ENCODE measurements around the gene TMEM132C. TPM values are rescaled to one million over a fixed set of nuclear protein-coding genes. Genes with fewer than 3 reads are reported as not detected.
"Not testable (repeated sequence)": the region's sequence is repeated elsewhere in the genome, so short reads cannot be mapped to it uniquely, and the experiment has no call there.

The TMEM132C gene
- total RNA-seq, 1 donor from 2014 or later, result 0.10 TPM

- no peak for DNase-seq (ENCODE audit: low spot score)
- no peak for ATAC-seq
Measured at GRCh38 chr12:128463881-128464280, 196.9 kb downstream of the TMEM132C start.

- ATAC-seq (no peak), DNase-seq (ENCODE audit: low spot score) (no peak)
Measured at GRCh38 chr12:128467882-128468281, 200.9 kb downstream of the TMEM132C start.

GRCh38 chr12:128468926-128469325 is 202.0 kb downstream of the TMEM132C start:
- DNase-seq (ENCODE audit: low spot score), result no peak
- no peak for ATAC-seq

- no peak for ATAC-seq
- DNase-seq (ENCODE audit: low spot score), result no peak
Measured at GRCh38 chr12:128471491-128471890, 204.5 kb downstream of the TMEM132C start.

- no peak for ATAC-seq
- DNase-seq (ENCODE audit: low spot score), result no peak
Measured at GRCh38 chr12:128474916-128475315, 207.9 kb downstream of the TMEM132C start.

- no peak for DNase-seq (ENCODE audit: low spot score)
- no peak for ATAC-seq
Measured at GRCh38 chr12:128476266-128476665, 209.3 kb downstream of the TMEM132C start.

- no peak for ATAC-seq
- DNase-seq (ENCODE audit: low spot score), result peak; percentile 0
Measured at GRCh38 chr12:128483526-128484255, 216.7 kb downstream of the TMEM132C start.

GRCh38 chr12:128497376-128497775 is 230.4 kb downstream of the TMEM132C start:
- DNase-seq (ENCODE audit: low spot score); ATAC-seq: not testable (repeated sequence)

GRCh38 chr12:128507470-128507869 is 240.5 kb downstream of the TMEM132C start:
- ATAC-seq (no peak), DNase-seq (ENCODE audit: low spot score) (no peak)

GRCh38 chr12:128509170-128509569 is 242.2 kb downstream of the TMEM132C start:
- no peak for ATAC-seq

GRCh38 chr12:128510511-128510910 is 243.5 kb downstream of the TMEM132C start:
- DNase-seq (ENCODE audit: low spot score) (no peak), ATAC-seq (no peak)

More at GRCh38 chr12:128509170-128509569, 242.2 kb downstream of the TMEM132C start:
- DNase-seq (ENCODE audit: low spot score), result no peak

GRCh38 chr12:128513331-128513730 is 246.4 kb downstream of the TMEM132C start:
- ATAC-seq (no peak), DNase-seq (ENCODE audit: low spot score) (no peak)

GRCh38 chr12:128513831-128514230 is 246.9 kb downstream of the TMEM132C start:
- no peak for ATAC-seq
- DNase-seq (ENCODE audit: low spot score), result no peak

GRCh38 chr12:128518644-128519043 is 251.7 kb downstream of the TMEM132C start:
- no peak for DNase-seq (ENCODE audit: low spot score)
- ATAC-seq, result no peak

GRCh38 chr12:128519426-128519825 is 252.5 kb downstream of the TMEM132C start:
- DNase-seq (ENCODE audit: low spot score) (no peak), ATAC-seq (no peak)

- no peak for DNase-seq (ENCODE audit: low spot score)
Measured at GRCh38 chr12:128521981-128522380, 255.0 kb downstream of the TMEM132C start.

GRCh38 chr12:128524439-128524838 is 257.5 kb downstream of the TMEM132C start:
- DNase-seq (ENCODE audit: low spot score) (no peak), ATAC-seq (no peak)

More at GRCh38 chr12:128521981-128522380, 255.0 kb downstream of the TMEM132C start:
- no peak for ATAC-seq

GRCh38 chr12:128531170-128531569 is 264.2 kb downstream of the TMEM132C start:
- DNase-seq (ENCODE audit: low spot score) (no peak), ATAC-seq (no peak)

- no peak for ATAC-seq
Measured at GRCh38 chr12:128534906-128535305, 267.9 kb downstream of the TMEM132C start.

GRCh38 chr12:128536810-128537209 is 269.8 kb downstream of the TMEM132C start:
- ATAC-seq (no peak), DNase-seq (ENCODE audit: low spot score) (no peak)

More at GRCh38 chr12:128534906-128535305, 267.9 kb downstream of the TMEM132C start:
- DNase-seq (ENCODE audit: low spot score), result no peak

GRCh38 chr12:128537668-128538067 is 270.7 kb downstream of the TMEM132C start:
- DNase-seq (ENCODE audit: low spot score), result no peak
- ATAC-seq, result no peak

GRCh38 chr12:128542844-128543243 is 275.9 kb downstream of the TMEM132C start:
- DNase-seq (ENCODE audit: low spot score) (no peak), ATAC-seq (no peak)

- no peak for ATAC-seq
- DNase-seq (ENCODE audit: low spot score), result no peak
Measured at GRCh38 chr12:128543460-128543859, 276.5 kb downstream of the TMEM132C start.

All from left lobe of liver (tissue), 2 donors.